ENCODE results near the gene CDH18. TPM values are rescaled to one million over a fixed set of nuclear protein-coding genes. Genes with fewer than 3 reads are reported as not detected.

Gene CDH18
- total RNA-seq, 3 donors from 2014 or later: 0.76 TPM; not detected in 2

- intact Hi-C loops (cut with DNase I, micrococcal nuclease): no loop called here
Observed at GRCh38 chr5:19918780-19919179, 69.2 kb downstream of the CDH18 start.

DNA sequence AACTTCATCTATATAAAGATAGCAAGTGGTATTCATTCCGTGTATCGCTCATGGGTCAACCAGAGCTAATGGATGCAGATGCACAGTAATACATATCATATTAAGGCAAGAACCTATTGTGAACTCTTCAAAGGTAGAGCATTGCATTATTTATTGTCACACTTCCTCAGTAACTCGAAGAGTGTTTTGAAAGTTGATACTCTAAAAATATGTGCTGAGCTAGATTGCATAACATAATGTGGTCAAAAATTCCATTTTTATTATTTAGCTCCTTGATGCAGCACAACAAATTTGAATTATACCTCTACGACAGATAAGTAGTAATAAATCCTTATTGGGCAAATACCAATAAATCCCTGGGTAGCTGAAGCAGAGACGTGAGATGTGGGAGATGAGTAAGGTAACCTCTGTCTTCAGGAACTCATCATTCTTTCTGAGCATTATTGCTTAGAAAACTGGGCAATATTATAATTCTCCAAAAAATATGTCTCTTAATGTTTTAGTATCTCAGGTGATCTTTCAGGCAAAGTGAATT, 70.3 kb downstream of the CDH18 start:
- Histone ChIP-seq H3K36me3 (ENCODE audit: low read depth) (no peaks in the 10 kb centered on the region), H3K4me1 (ENCODE audit: low read depth) (no peaks in the 10 kb centered on the region), H3K4me3 (no peak overlapping the region), H3K9me3 (no peaks in the 10 kb centered on the region)
- intact Hi-C loops (cut with DNase I, micrococcal nuclease): no loop called here
- no peak for TF ChIP-seq CTCF (IDR thresholded peaks at IDR 0.05)
- no peak for ATAC-seq
- no peak for DNase-seq

More at GRCh38 chr5:19918780-19919179, 69.2 kb downstream of the CDH18 start:
- no peak overlapping the region for H3K4me3 ChIP-seq
- H3K4me1 ChIP-seq (ENCODE audit: low read depth): no peaks in the 10 kb centered on the region
- no peak for TF ChIP-seq CTCF (IDR thresholded peaks at IDR 0.05)
- H3K9me3 ChIP-seq: peaks cover 2% of the 10 kb centered on the region
- H3K36me3 ChIP-seq (ENCODE audit: low read depth): no peaks in the 10 kb centered on the region
- ATAC-seq (no peak), DNase-seq (no peak)

DNA sequence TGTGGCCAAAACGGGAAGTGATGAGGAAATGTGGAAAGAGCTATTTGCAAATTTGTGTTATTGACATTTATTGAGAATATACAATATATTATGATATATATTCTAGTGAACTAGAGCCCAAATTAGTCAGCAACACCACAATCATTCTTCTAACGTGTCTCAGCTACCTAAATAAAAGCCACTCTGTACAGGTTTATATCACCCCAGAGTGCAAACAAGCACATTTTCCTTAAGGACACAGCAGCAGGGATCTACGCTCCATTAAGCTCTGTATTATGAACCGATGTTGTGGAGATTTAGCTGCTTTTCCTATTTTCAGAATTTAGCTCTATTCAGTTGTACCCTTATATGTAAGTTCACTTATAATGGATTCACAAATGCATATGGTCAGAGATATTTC, 77.9 kb downstream of the CDH18 start:
- no peak overlapping the region for H3K4me3 ChIP-seq
- no peaks in the 10 kb centered on the region for H3K36me3 ChIP-seq (ENCODE audit: low read depth)
- no peak for ATAC-seq
- H3K9me3 ChIP-seq: no peaks in the 10 kb centered on the region
- no peak for DNase-seq
- H3K4me1 ChIP-seq (ENCODE audit: low read depth): no peaks in the 10 kb centered on the region
- TF ChIP-seq CTCF (IDR thresholded peaks at IDR 0.05): no peak
- intact Hi-C loops (cut with DNase I, micrococcal nuclease): no loop called here

- DNase-seq: no peak
- Histone ChIP-seq H3K9me3 (no peaks in the 10 kb centered on the region), H3K4me1 (ENCODE audit: low read depth) (no peaks in the 10 kb centered on the region), H3K36me3 (ENCODE audit: low read depth) (no peaks in the 10 kb centered on the region), H3K4me3 (no peak overlapping the region)
- no peak for ATAC-seq
- intact Hi-C loops (cut with DNase I, micrococcal nuclease): no loop called here
- no peak for TF ChIP-seq CTCF (IDR thresholded peaks at IDR 0.05)
Observed at GRCh38 chr5:19904766-19905165, 83.2 kb downstream of the CDH18 start.

DNA sequence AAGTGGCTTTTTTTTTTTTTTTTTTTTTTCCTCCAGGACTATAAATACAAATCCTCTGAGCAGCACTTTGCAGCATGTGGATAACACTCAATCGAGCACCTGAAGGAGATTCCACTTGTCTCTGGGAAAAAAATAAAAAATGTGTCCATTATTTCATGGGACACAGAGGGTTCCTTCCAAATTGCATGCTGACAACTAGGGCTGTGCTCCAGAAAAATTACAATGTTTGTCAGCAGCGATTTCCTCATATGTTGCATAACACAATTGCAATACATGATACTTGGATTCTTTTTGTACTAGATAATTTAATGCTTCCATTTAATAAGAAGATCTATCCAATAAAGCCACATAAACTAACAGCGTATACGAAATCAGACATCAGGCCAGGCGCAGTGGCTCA, 84.4 kb downstream of the CDH18 start:
- no peaks in the 10 kb centered on the region for H3K9me3 ChIP-seq
- H3K4me3 ChIP-seq: no peak overlapping the region
- TF ChIP-seq CTCF (IDR thresholded peaks at IDR 0.05): no peak
- ATAC-seq (no peak), DNase-seq (no peak)
- H3K36me3 ChIP-seq (ENCODE audit: low read depth): no peaks in the 10 kb centered on the region
- no peaks in the 10 kb centered on the region for H3K4me1 ChIP-seq (ENCODE audit: low read depth)
- intact Hi-C loops (cut with DNase I, micrococcal nuclease): no loop called here
